ENCODE data around the gene KRT86.

- TF ChIP-seq CTCF (IDR thresholded peaks at IDR 0.05; ENCODE audit: low read depth, low read length, poor library complexity, severe bottlenecking) = no peak
- TF ChIP-seq EZH2phosphoT487 (IDR thresholded peaks at IDR 0.05; ENCODE audit: borderline replicate concordance, low read length) = no peak
These were observed 47.6 kb downstream of the KRT86 start for GRCh38 chr12:52322069-52322468.
